Brain pericyte (primary cell): ENCODE measurements around the gene GAPDHS.

Source experiments
- DNase-seq: peaks from one replicate; pipeline ENCODE4 v3.0.0-alpha.2; 2012; ENCODE audit warnings: low read depth, low spot score

Gene GAPDHS

DNA sequence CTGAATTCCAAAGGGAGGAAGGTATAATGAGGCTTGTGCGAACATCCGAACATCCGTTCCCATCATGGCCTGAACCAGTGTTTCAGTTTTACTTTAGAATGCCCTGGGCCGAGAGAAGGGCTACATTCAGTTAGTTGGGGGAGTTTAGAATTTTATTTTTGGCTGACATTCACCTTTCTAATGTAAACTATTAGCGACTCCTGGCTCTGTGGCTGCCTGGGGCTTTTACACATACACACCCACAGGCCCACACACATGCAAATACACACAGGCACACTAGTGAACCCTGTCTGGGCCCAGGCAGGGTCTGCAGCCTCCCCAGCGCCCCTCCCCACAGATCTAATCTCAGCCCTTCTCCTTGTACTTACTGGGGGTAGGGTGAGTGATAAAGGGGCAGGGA, 6.1 kb downstream of the GAPDHS start:
- DNase-seq: no peak

DNA sequence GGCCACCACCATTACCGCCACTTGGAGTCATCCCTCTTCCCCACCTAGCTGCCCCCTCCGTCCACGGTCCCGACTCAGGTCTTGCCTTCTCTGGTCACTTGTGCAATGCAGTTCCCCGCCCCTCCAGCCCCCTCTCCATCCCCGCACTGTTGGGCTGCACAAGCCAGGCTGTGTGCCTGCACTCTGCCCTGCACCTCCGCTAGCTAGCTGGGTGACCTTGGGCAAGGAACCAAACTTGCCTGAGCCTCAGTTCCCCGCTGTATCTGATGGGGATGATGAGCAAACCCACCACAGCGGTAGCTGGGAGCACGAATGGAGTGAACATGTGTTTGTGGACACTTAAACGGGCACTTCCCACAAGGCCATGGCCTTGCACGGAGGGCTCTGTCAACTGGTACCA, 6.6 kb downstream of the GAPDHS start:
- no peak for DNase-seq

- no peak for DNase-seq
These were observed 7.2 kb downstream of the GAPDHS start for GRCh38 chr19:35540356-35540927.

DNA sequence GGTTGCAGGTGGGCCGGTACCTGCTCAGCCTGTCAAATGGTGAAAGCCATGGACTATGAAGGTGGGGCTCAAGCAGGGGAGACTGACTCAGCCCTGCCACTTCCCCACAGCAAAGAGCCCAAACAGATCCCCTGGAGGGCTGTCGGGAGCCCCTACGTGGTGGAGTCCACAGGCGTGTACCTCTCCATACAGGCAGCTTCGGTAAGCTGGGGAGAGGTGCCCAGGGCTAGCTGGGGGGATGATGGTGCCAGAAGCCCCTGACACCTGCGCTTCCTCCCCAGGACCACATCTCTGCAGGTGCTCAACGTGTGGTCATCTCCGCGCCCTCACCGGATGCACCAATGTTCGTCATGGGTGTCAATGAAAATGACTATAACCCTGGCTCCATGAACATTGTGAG, 9.0 kb downstream of the GAPDHS start:
- DNase-seq: no peak

GRCh38 chr19:35543280-35544109, 10.2 kb downstream of the GAPDHS start:
- DNase-seq: no peak

GRCh38 chr19:35544110-35544802, 11.0 kb downstream of the GAPDHS start:
- DNase-seq: no peak

GRCh38 chr19:35545001-35545854, 12.0 kb downstream of the GAPDHS start, which contains the start of gene TMEM147:
TSS of gene TMEM147 (plus strand) at chr19:35545626. CDS start at chr19:35545740, 114 bp downstream.
- peak; percentile 36 for DNase-seq

GRCh38 chr19:35545855-35546381, 12.7 kb downstream of the GAPDHS start:
- no peak for DNase-seq

GRCh38 chr19:35546532-35546931, 13.3 kb downstream of the GAPDHS start:
- no peak for DNase-seq

DNA sequence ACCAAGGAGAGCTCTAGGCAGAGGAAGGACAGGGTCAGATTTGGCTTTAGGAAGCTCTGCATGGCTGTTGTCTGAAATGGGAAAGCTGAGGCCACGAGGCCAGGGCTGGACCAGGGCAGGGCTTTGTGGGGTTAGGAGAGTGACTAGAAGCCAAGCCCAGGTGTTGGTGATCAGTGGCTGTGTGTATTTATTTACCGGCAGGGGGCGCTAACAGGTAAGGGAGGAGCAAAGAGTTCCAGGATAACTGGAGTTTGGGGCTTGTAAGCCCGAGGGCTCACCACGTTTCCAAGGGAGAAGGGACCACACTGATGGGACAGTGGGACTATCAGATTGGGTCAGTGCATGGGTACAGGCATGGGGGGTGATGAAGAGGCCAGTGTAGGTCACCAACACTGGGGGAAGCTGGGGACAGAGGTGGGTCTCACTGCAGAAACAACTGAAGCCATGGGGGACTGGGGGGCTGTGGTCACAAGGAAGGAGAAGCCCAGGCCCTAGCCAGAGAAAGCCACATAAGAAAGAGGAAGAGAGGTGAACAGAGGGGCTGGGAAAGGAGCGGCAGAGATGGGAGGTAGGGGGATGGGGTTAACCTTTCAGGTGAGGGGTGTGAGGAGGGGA, 16.0 kb downstream of the GAPDHS start:
- no peak for DNase-seq

DNA sequence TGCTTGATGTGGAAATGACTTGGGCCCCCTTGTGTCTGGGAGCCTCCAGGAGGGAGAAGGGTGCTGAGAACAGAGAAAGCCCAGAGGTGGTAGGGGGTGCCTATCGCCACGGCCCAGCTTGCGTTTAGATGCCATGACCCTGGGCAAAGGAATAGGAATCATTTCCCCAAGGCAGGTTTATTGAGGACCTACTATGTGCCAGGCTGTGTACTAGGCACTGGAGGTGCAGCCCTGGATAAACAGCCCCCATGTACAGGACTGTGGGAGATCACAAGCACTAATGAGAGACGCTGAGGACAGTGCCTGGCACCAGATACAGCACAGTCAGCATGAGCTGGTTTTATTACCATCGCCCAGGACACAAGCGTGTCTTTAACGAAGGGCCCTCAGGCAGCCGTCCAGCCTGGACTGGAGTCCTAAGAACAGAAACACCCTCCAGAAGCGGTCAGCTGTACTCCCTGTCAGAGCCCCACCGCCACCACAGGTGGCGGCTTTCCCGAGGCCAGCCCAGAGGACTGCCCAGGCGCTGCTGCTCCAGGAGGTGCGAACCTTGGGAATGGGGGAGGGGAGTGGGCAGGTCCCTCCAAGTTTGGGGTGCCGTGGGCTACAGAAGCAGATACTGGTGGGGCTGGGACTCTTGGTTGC, 16.7 kb downstream of the GAPDHS start:
- no peak for DNase-seq

DNA sequence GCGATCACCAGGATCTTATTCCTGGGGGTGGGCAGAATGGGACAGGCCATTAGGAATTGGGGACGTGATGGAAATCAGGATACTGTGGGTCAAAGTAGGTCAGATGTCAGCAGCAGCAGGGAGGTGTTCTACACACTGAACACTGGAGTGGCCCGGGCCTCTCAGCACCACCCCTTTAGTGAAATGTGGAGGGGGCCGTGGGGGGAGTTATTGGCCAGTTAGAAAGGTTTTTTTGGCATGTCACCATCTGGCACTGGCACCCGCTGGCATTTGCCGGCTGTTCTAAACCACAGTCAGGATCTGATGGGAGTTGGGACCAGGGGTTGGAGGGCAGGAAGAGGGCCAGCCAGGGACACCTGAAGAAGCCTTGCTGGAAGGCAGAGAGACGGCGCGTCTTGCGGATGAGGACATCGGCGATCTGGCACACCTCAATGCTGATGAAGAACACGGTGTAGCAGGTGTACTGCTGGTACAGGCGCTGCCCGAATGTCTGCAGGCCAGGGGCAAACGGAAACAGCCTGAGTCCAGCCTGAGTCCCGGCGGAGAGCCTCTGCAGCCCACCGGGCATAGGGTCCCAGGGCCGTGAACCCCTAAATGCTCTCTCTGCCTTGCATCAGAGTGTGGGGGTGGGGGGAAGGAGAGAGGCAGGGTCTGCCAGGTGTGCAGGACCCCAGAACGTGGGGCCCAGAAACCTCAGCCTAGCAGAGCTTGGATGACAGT, 18.0 kb downstream of the GAPDHS start:
- no peak for DNase-seq

DNA sequence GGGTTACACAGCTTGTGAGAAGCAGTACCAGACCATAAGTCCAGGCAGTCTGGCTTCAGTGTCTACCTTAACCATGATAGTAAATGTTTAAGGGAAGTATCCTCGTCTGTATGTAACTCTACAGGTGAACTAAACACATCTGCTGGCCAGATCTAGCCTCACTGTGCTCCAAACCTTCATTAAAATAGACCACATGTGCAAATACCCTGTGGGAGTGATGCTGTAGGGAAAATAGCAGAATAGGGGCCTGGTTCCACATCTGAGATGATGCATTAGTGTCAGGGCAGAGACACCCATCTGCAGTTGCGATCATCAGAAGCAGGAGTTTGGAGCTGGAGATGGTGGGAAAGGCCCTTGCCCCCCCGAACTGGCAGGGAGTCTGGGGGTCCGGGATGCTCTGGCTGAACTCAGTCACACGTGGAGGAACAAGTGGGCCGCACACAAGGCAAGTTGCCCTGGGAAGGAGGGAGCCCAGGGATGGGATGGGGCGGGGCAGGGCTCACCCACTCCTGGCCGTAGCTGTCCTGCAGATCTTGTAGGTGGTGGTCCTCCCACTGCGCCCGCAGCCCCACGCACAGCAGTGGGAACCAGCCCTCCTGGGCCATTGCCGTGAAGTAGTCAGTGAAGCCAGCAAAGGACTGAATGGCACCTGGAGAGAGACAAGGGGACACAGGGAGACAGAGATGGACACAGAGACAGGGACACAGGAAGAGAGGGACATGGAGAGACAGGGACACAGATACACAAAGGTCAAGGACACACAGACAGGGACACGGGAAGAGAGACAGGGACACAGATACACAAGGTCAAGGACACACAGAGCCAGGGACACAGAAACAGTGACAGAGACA, 19.5 kb downstream of the GAPDHS start:
- DNase-seq: no peak

- no peak for DNase-seq
These were observed 20.2 kb downstream of the GAPDHS start for GRCh38 chr19:35553385-35554000.

GRCh38 chr19:35554076-35554475, 20.8 kb downstream of the GAPDHS start:
- no peak for DNase-seq

GRCh38 chr19:35555301-35556005, 22.2 kb downstream of the GAPDHS start:
- no peak for DNase-seq

GRCh38 chr19:35556025-35556590, 22.9 kb downstream of the GAPDHS start:
- no peak for DNase-seq
